WTC11 (cell line): ENCODE data around the gene FEV.

Source experiments
- FOXJ3 ChIP-seq: sonication (generic); formaldehyde crosslinking; IDR thresholded peaks from 2 replicates; pipeline ENCODE4 v1.9.0; 2021; ENCODE audit warnings: missing genetic modification reagents, mild to moderate bottlenecking, borderline replicate concordance
- SP1 ChIP-seq: sonication (generic); formaldehyde crosslinking; conservative IDR thresholded peaks from 2 replicates; pipeline ENCODE4 v1.8.1; 2022; ENCODE audit warnings: missing genetic modification reagents
- ZNF121 ChIP-seq: sonication (generic); formaldehyde crosslinking; IDR thresholded peaks from 2 replicates; pipeline ENCODE4 v1.8.0; 2023; ENCODE audit warnings: missing genetic modification reagents
- TF ChIP-seq, protein P1 (sequence below): sonication (generic); formaldehyde crosslinking; IDR thresholded peaks from 2 replicates; pipeline ENCODE4 v1.8.0; 2022; ENCODE audit warnings: mild to moderate bottlenecking, missing genetic modification reagents
- TF ChIP-seq, protein P2 (sequence below): sonication (generic); formaldehyde crosslinking; conservative IDR thresholded peaks from 2 replicates; pipeline ENCODE4 v1.8.1; 2022; ENCODE audit warnings: mild to moderate bottlenecking, missing genetic modification reagents
- TF ChIP-seq, protein P3 (sequence below): fragments of 200-600 bp; IDR thresholded peaks from 2 replicates; pipeline ENCODE4 v1.8.0; 2022; ENCODE audit warnings: antibody characterized with exemption
- TF ChIP-seq, protein P4 (sequence below): sonication (generic); formaldehyde crosslinking; IDR thresholded peaks from 2 replicates; pipeline ENCODE4 v1.8.1; 2022; ENCODE audit warnings: low read depth, missing genetic modification reagents, borderline replicate concordance
- TF ChIP-seq, protein P5 (sequence below): sonication (generic); formaldehyde crosslinking; IDR thresholded peaks from 2 replicates; pipeline ENCODE4 v1.8.1; 2022; ENCODE audit warnings: missing genetic modification reagents, borderline replicate concordance

DNA sequence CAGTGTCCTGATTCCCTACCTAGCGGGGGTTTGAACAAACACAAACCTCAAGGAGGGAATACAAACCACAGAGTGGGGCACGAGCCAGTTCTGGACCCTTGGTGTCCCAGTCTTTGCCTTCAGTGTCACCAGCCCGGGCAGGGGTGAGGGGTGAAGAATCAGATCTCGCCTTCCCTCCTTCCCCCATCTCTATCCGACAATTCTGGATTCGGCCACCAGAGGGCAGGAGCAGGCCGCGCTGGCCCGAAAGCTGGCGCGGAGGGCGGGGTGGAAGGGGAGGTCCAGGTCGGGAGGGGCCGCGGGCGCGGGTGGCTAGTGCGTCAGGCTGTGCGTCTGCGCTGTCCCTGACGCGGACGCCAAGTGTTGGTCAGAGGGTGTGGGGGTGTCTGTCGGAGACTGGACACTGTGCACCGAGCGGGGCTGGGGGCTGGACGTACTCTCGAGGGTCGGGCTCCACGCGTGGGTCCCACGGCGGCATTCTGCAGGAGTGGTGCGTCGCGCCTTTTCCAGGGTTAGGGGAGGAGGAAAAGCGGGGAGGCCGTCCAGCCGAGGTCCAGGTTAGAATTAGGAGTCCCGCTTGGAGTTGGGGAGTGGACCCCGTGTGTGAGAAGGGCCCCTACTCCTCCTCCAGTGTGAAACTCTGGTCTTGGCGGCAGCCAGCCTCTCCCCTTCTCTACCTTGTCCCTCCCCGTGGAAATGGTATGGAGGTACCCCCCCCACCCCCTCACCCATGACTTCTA is 11.2 kb upstream of the FEV start:
- TF ChIP-seq, protein P1, sequence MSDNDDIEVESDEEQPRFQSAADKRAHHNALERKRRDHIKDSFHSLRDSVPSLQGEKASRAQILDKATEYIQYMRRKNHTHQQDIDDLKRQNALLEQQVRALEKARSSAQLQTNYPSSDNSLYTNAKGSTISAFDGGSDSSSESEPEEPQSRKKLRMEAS (CRISPR knock-in tag) = no peak
- peak; percentile 69 for TF ChIP-seq SP1 (CRISPR knock-in tag)
- TF ChIP-seq, protein P2, sequence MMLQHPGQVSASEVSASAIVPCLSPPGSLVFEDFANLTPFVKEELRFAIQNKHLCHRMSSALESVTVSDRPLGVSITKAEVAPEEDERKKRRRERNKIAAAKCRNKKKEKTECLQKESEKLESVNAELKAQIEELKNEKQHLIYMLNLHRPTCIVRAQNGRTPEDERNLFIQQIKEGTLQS (CRISPR knock-in tag) = no peak
- TF ChIP-seq, protein P3, sequence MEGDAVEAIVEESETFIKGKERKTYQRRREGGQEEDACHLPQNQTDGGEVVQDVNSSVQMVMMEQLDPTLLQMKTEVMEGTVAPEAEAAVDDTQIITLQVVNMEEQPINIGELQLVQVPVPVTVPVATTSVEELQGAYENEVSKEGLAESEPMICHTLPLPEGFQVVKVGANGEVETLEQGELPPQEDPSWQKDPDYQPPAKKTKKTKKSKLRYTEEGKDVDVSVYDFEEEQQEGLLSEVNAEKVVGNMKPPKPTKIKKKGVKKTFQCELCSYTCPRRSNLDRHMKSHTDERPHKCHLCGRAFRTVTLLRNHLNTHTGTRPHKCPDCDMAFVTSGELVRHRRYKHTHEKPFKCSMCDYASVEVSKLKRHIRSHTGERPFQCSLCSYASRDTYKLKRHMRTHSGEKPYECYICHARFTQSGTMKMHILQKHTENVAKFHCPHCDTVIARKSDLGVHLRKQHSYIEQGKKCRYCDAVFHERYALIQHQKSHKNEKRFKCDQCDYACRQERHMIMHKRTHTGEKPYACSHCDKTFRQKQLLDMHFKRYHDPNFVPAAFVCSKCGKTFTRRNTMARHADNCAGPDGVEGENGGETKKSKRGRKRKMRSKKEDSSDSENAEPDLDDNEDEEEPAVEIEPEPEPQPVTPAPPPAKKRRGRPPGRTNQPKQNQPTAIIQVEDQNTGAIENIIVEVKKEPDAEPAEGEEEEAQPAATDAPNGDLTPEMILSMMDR = peak; percentile 90
- TF ChIP-seq, protein P4, sequence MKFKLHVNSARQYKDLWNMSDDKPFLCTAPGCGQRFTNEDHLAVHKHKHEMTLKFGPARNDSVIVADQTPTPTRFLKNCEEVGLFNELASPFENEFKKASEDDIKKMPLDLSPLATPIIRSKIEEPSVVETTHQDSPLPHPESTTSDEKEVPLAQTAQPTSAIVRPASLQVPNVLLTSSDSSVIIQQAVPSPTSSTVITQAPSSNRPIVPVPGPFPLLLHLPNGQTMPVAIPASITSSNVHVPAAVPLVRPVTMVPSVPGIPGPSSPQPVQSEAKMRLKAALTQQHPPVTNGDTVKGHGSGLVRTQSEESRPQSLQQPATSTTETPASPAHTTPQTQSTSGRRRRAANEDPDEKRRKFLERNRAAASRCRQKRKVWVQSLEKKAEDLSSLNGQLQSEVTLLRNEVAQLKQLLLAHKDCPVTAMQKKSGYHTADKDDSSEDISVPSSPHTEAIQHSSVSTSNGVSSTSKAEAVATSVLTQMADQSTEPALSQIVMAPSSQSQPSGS (CRISPR knock-in tag) = no peak
- TF ChIP-seq, protein P5, sequence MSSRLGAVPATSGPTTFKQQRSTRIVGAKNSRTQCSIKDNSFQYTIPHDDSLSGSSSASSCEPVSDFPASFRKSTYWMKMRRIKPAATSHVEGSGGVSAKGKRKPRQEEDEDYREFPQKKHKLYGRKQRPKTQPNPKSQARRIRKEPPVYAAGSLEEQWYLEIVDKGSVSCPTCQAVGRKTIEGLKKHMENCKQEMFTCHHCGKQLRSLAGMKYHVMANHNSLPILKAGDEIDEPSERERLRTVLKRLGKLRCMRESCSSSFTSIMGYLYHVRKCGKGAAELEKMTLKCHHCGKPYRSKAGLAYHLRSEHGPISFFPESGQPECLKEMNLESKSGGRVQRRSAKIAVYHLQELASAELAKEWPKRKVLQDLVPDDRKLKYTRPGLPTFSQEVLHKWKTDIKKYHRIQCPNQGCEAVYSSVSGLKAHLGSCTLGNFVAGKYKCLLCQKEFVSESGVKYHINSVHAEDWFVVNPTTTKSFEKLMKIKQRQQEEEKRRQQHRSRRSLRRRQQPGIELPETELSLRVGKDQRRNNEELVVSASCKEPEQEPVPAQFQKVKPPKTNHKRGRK (CRISPR knock-in tag) = no peak
- TF ChIP-seq FOXJ3 (CRISPR knock-in tag) = no peak
- TF ChIP-seq ZNF121 (CRISPR knock-in tag) = no peak
